BE2C (cell line): ENCODE data around the gene CTXND1. TPM values are rescaled to one million over a fixed set of nuclear protein-coding genes. Genes with fewer than 3 reads are reported as not detected.
A peak's percentile ranks its signal among the peaks of the same experiment; 100 is the strongest.
"Not testable (repeated sequence)": the region's sequence is repeated elsewhere in the genome, so short reads cannot be mapped to it uniquely, and the experiment has no call there.

Experiments
- DNase-seq: peaks from one replicate; pipeline ENCODE4 v3.0.0-alpha.2; 2020
- H3K27me3 ChIP-seq: fragments of 250-450 bp; sonication (Bioruptor Pico); 2 replicates; pipeline ENCODE4 v1.5.1; 2020; ENCODE audit warnings: mild to moderate bottlenecking
- H3K36me3 ChIP-seq: fragments of 250-450 bp; sonication (Bioruptor Pico); 2 replicates; pipeline ENCODE4 v1.5.1; 2020; ENCODE audit warnings: mild to moderate bottlenecking
- H3K4me1 ChIP-seq: fragments of 250-450 bp; sonication (Bioruptor Pico); 2 replicates; pipeline ENCODE4 v1.5.1; 2020
- H3K4me3 ChIP-seq: 2 replicates; pipeline ENCODE4 v1.5.1; 2011; ENCODE audit warnings: low read depth, low read length
- H3K9me3 ChIP-seq: fragments of 250-450 bp; sonication (Bioruptor Pico); 2 replicates; pipeline ENCODE4 v1.5.1; 2020
- CTCF ChIP-seq: IDR thresholded peaks from 2 replicates; pipeline ENCODE4 v1.5.1; 2012; ENCODE audit warnings: mild to moderate bottlenecking, low read depth, low read length
- polyA plus RNA-seq: library from polyadenylated mRNA; unstranded; fragments of >200 nt; gene quantifications from one replicate; pipeline ENCODE4 v1.2.1, GENCODE V29; 2012; ENCODE audit warnings: low read depth, missing spikeins; ENCODE audit not compliant: insufficient read length, insufficient read depth

Gene CTXND1
- polyA plus RNA-seq: 0.17 TPM

GRCh38 chr15:80252121-80252518 is at the start of gene CTXND1:
TSS of gene CTXND1 (minus strand) at chr15:80252213. CDS start at chr15:80201949, 50,264 bp downstream.
- H3K4me3 ChIP-seq: no peak within 1 kb of the TSS; the same call in 1 of the 2 replicates
- peaks cover 87% of the 10 kb centered on the region for H3K27me3 ChIP-seq
- H3K4me1 ChIP-seq: no peaks in the 10 kb centered on the region
- H3K36me3 ChIP-seq: no peaks in the 10 kb centered on the region
- TF ChIP-seq CTCF: no peak
- no peaks in the 10 kb centered on the region for H3K9me3 ChIP-seq
- peak; percentile 47 for DNase-seq

GRCh38 chr15:80301472-80301871 is 49.5 kb upstream of the CTXND1 start:
- no peaks in the 10 kb centered on the region for H3K9me3 ChIP-seq
- no peak overlapping the region for H3K4me3 ChIP-seq
- peaks cover 4% of the 10 kb centered on the region; the same call in 1 of the 2 replicates for H3K27me3 ChIP-seq
- TF ChIP-seq CTCF: no peak
- H3K36me3 ChIP-seq: no peaks in the 10 kb centered on the region
- DNase-seq: no peak
- H3K4me1 ChIP-seq: no peaks in the 10 kb centered on the region

GRCh38 chr15:80295777-80296176 is 43.8 kb upstream of the CTXND1 start:
- not testable (repeated sequence) for H3K4me1 ChIP-seq, H3K4me3 ChIP-seq, H3K36me3 ChIP-seq, H3K9me3 ChIP-seq, H3K27me3 ChIP-seq, DNase-seq

- no peaks in the 10 kb centered on the region for H3K36me3 ChIP-seq
- no peaks in the 10 kb centered on the region for H3K4me1 ChIP-seq
- peaks cover 4% of the 10 kb centered on the region for H3K27me3 ChIP-seq
- H3K4me3 ChIP-seq: no peak overlapping the region
- H3K9me3 ChIP-seq: no peaks in the 10 kb centered on the region
- DNase-seq: no peak
- no peak for TF ChIP-seq CTCF
Measured at GRCh38 chr15:80292079-80292478, 40.1 kb upstream of the CTXND1 start.

- H3K36me3 ChIP-seq, H3K9me3 ChIP-seq, H3K4me3 ChIP-seq, H3K27me3 ChIP-seq, H3K4me1 ChIP-seq, DNase-seq: not testable (repeated sequence)
Measured at GRCh38 chr15:80290891-80291290, 38.9 kb upstream of the CTXND1 start.

- TF ChIP-seq CTCF: no peak
- Histone ChIP-seq H3K36me3 (no peaks in the 10 kb centered on the region), H3K4me1 (no peaks in the 10 kb centered on the region), H3K4me3 (no peak overlapping the region), H3K9me3 (no peaks in the 10 kb centered on the region), H3K27me3 (peaks cover 8% of the 10 kb centered on the region)
- no peak for DNase-seq
Measured at GRCh38 chr15:80289528-80290495, 37.8 kb upstream of the CTXND1 start.

GRCh38 chr15:80288131-80288530 is 36.1 kb upstream of the CTXND1 start:
- DNase-seq: no peak
- H3K4me1 ChIP-seq: no peaks in the 10 kb centered on the region
- H3K27me3 ChIP-seq: peaks cover 8% of the 10 kb centered on the region
- H3K9me3 ChIP-seq: no peaks in the 10 kb centered on the region
- no peaks in the 10 kb centered on the region for H3K36me3 ChIP-seq
- no peak for TF ChIP-seq CTCF
- no peak overlapping the region for H3K4me3 ChIP-seq
